ENCODE results near the gene SLC26A4. TPM values are rescaled to one million over a fixed set of nuclear protein-coding genes. Genes with fewer than 3 reads are reported as not detected.

The SLC26A4 gene
- total and polyA plus RNA-seq, 10 of the 15 experiments (the other 5 are each of a cell fraction or from before 2014, with no cell fraction given): 0.01 to 0.18 (median 0.08) TPM; not detected in 5

- in situ Hi-C loops (cut with MboI) (no loop called here), intact Hi-C loops (cut with micrococcal nuclease; ENCODE audit: unreplicated experiment) (no loop called here)
- DNase-seq (ENCODE audit: low read depth, low spot score): no peak
- Histone ChIP-seq H3K9ac (ENCODE audit: control insufficient read depth, insufficient read depth, low read length) (no peak overlapping the region), H3K79me2 (ENCODE audit: control insufficient read depth, insufficient read depth, low read length) (no peaks in the 10 kb centered on the region), H3K4me2 (ENCODE audit: control insufficient read depth, insufficient read depth) (no peak overlapping the region), H3K27me3 (replicated peaks in 1 of 2; ENCODE audit: control insufficient read depth in 2 of 2, insufficient read depth in 2 of 2, low read length in 1 of 2) (peaks cover 2 to 3% of the 10 kb centered on the region in 2 experiments; a peak in 3 of 4 replicates), H3K4me1 (ENCODE audit: control insufficient read depth, insufficient read depth, low read length) (no peaks in the 10 kb centered on the region), H2AFZ (ENCODE audit: control insufficient read depth, low read depth, low read length) (no peak overlapping the region), H4K20me1 (ENCODE audit: control insufficient read depth, insufficient read depth) (no peaks in the 10 kb centered on the region; the same call in 1 of the 2 replicates), H3K4me3 (no peak overlapping the region), H3K36me3 (ENCODE audit: control insufficient read depth in 2 of 2, insufficient read depth in 2 of 2, low read length in 1 of 2) (no peaks in the 10 kb centered on the region), H3K9me3 (replicated peaks; ENCODE audit: control insufficient read depth, insufficient read depth, low read length) (no peaks in the 10 kb centered on the region), H3K27ac (ENCODE audit: control insufficient read depth, insufficient read depth) (no peak overlapping the region)
- no TSS peak for BruUV-seq (replicated peaks)
- RAD21 ChIA-PET (ENCODE audit: unreplicated experiment): interaction anchor here (0.7 kb wide), 1 partner anchor 33 kb away, joined by 3 read pairs; no protein-coding TSS in a partner anchor
- POLR2A ChIA-PET: no interaction called here
- no peak for TF ChIP-seq SUPT20H (IDR thresholded peaks at IDR 0.05; ENCODE audit: borderline replicate concordance, control insufficient read depth, low read depth, low read length)
- no peak for TF ChIP-seq HDGF (IDR thresholded peaks at IDR 0.05)
- TF ChIP-seq, protein P1, sequence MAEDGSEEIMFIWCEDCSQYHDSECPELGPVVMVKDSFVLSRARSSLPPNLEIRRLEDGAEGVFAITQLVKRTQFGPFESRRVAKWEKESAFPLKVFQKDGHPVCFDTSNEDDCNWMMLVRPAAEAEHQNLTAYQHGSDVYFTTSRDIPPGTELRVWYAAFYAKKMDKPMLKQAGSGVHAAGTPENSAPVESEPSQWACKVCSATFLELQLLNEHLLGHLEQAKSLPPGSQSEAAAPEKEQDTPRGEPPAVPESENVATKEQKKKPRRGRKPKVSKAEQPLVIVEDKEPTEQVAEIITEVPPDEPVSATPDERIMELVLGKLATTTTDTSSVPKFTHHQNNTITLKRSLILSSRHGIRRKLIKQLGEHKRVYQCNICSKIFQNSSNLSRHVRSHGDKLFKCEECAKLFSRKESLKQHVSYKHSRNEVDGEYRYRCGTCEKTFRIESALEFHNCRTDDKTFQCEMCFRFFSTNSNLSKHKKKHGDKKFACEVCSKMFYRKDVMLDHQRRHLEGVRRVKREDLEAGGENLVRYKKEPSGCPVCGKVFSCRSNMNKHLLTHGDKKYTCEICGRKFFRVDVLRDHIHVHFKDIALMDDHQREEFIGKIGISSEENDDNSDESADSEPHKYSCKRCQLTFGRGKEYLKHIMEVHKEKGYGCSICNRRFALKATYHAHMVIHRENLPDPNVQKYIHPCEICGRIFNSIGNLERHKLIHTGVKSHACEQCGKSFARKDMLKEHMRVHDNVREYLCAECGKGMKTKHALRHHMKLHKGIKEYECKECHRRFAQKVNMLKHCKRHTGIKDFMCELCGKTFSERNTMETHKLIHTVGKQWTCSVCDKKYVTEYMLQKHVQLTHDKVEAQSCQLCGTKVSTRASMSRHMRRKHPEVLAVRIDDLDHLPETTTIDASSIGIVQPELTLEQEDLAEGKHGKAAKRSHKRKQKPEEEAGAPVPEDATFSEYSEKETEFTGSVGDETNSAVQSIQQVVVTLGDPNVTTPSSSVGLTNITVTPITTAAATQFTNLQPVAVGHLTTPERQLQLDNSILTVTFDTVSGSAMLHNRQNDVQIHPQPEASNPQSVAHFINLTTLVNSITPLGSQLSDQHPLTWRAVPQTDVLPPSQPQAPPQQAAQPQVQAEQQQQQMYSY (CRISPR knock-in tag; IDR thresholded peaks at IDR 0.05): no peak
- no peak for TF ChIP-seq MYC (IDR thresholded peaks at IDR 0.05; ENCODE audit: insufficient read depth, insufficient read length, insufficient replicate concordance, low read length, severe bottlenecking)
- CTCF ChIA-PET: no interaction called here
- no peak for ATAC-seq
- no peak for FAIRE-seq
- SMC1A ChIA-PET (ENCODE audit: uncharacterized antibody, unreplicated experiment): interaction anchor here (0.6 to 1.8 kb wide), 3 partner anchors 13 to 242 kb away, joined by 3 to 5 read pairs (median 3); no protein-coding TSS in a partner anchor
- WGBS (ENCODE audit: insufficient coverage, insufficient replicate concordance, low lambda C conversion rate, missing lambda C conversion rate): 27% methylated on average over 1 of the region's 1 CpG
These were observed 31.9 kb downstream of the SLC26A4 start for GRCh38 chr7:107692501-107692900.
